SH-SY5Y (cell line): ENCODE data around the gene TAF1B.

Experiments used
- GATA2 ChIP-seq: IDR thresholded peaks from 2 replicates; pipeline ENCODE4 v1.6.1; 2011; ENCODE audit warnings: mild to moderate bottlenecking, low read depth, low read length
- GATA3 ChIP-seq: IDR thresholded peaks from 2 replicates; pipeline ENCODE4 v1.6.1; 2011; ENCODE audit warnings: low read depth, mild to moderate bottlenecking, low read length, moderate library complexity

- TF ChIP-seq GATA2: no peak
- TF ChIP-seq GATA3: no peak
Measured at GRCh38 chr2:9973690-9974089, 130.4 kb downstream of the TAF1B start.
